Spleen (tissue), 11 donors: Measurements from ENCODE around the gene CD19. TPM values are rescaled to one million over a fixed set of nuclear protein-coding genes. Genes with fewer than 3 reads are reported as not detected.

Source experiments
- DNase-seq: peaks from one replicate; pipeline ENCODE4 v3.0.0-alpha.2; 2020
- H3K27ac ChIP-seq, 8 donors: fragments of 200-600 bp; sonication (generic) in 7 of 8; 1 replicate in 4 of 8; 2 replicates in 4 of 8; pipeline versions ENCODE4 v1.5.0 to v1.8.0; 2016 to 2021; ENCODE audit warnings: inconsistent platforms in 4 of 8, mild to moderate bottlenecking in 4 of 8, moderate library complexity in 1 of 8
- H3K27me3 ChIP-seq, 7 donors: fragments of 200-600 bp; sonication (generic) in 6 of 7; replicated peaks in 1 of 7; 1 replicate in 4 of 7; 2 replicates in 3 of 7; pipeline versions ENCODE4 v1.5.0 to v1.8.0; 2016 to 2021; ENCODE audit warnings: inconsistent platforms in 3 of 7, mild to moderate bottlenecking in 1 of 7
- H3K36me3 ChIP-seq, 6 donors: fragments of 200-600 bp; sonication (generic) in 5 of 6; 1 replicate in 4 of 6; 2 replicates in 2 of 6; pipeline versions ENCODE4 v1.5.0 to v1.8.0; 2016 to 2021; ENCODE audit warnings: inconsistent platforms in 2 of 6
- H3K4me1 ChIP-seq, 6 donors: fragments of 200-600 bp; sonication (generic) in 5 of 6; 1 replicate in 3 of 6; 2 replicates in 3 of 6; pipeline versions ENCODE4 v1.5.0 to v1.8.0; 2016 to 2021; ENCODE audit warnings: inconsistent platforms in 3 of 6
- H3K4me3 ChIP-seq, 8 donors: fragments of 200-600 bp; sonication (generic) in 7 of 8; 1 replicate in 4 of 8; 2 replicates in 4 of 8; pipeline versions ENCODE4 v1.5.0 to v1.8.0; 2016 to 2021; ENCODE audit warnings: inconsistent platforms in 4 of 8, mild to moderate bottlenecking in 4 of 8, moderate library complexity in 2 of 8
- H3K9me3 ChIP-seq, 8 donors: fragments of 200-600 bp; sonication (generic) in 7 of 8; 1 replicate in 4 of 8; 2 replicates in 4 of 8; pipeline versions ENCODE4 v1.5.0 to v1.8.0; 2016 to 2021; ENCODE audit warnings: inconsistent platforms in 4 of 8
- POLR2A ChIP-seq, 3 donors: fragments of 450-650 bp; IDR thresholded peaks; one replicate each; pipeline ENCODE4 v1.5.1; 2017; ENCODE audit warnings: antibody characterized with exemption in 3 of 3, mild to moderate bottlenecking in 1 of 3
- POLR2AphosphoS5 ChIP-seq, 3 donors: sonication (generic); formaldehyde crosslinking; IDR thresholded peaks; one replicate each; pipeline ENCODE4 v1.5.1; 2017; ENCODE audit warnings: antibody characterized with exemption in 3 of 3
- WGBS, 5 donors: extraction: QIAGEN DNeasy Blood & Tissue Kit in 3 of 5; methylation state at CpG; one replicate each; pipeline versions ENCODE4 v1.1.5 to v1.1.7; 2013 to 2018; 5-methylcytosine and 5-hydroxymethylcytosine counted together
- intact Hi-C: fragments of 100-400 bp; cut with DNase I; formaldehyde crosslinking; loops from one replicate; pipeline ENCODE4 v1.15.0; 2023; ENCODE audit warnings: low total_unique reads
- polyA plus RNA-seq, 3 donors: library from polyadenylated mRNA; stranded (reverse); fragments of 200-250 nt; gene quantifications; one replicate each; pipeline ENCODE4 v1.2.1, GENCODE V29; 2013
- total RNA-seq, 7 donors: library from RNA; depleted of rRNA in 3 of 7; stranded (reverse); fragments of >200 nt in 3 of 7; fragmentation: NEBNext Ultra II Directional in 4 of 7; extraction: Animal tissue kit (Norgen Biotek cat#: 25700) in 4 of 7; gene quantifications; one replicate each; pipeline versions ENCODE4 v1.1.0 to v1.2.1, GENCODE V29; 2016 to 2021
- TF ChIP-seq, protein P1 (sequence below), 11 experiments: fragments of 200-600 bp in 7 of 11; fragments of 450-650 bp in 4 of 11; sonication (generic) in 4 of 11; IDR thresholded peaks in 8 of 11; conservative IDR thresholded peaks in 3 of 11; 1 replicate in 7 of 11; 2 replicates in 4 of 11; pipeline versions ENCODE4 v1.4.0 to v1.8.0; 2016 to 2021; ENCODE audit warnings: antibody characterized with exemption in 11 of 11, inconsistent platforms in 4 of 11, mild to moderate bottlenecking in 1 of 11
- donor health status: healthy with polysubstance abuse.
- donor health status: DM: no; HTN: no; CAD: no; lungs with moderate emphysema.
- donor health status: DM: no; HTN: no; CAD: no.
- donor health status: Bipolar disorder and iron deficiency.
- donor health status: healthy.
- donor health status: DM: no; HTN: no; CAD: no.
- donor health status: DM: yes; HTN: yes; CAD: no.

The CD19 gene
- total and polyA plus RNA-seq, 10 donors = 77.0 to 312 (median 109) TPM

DNA sequence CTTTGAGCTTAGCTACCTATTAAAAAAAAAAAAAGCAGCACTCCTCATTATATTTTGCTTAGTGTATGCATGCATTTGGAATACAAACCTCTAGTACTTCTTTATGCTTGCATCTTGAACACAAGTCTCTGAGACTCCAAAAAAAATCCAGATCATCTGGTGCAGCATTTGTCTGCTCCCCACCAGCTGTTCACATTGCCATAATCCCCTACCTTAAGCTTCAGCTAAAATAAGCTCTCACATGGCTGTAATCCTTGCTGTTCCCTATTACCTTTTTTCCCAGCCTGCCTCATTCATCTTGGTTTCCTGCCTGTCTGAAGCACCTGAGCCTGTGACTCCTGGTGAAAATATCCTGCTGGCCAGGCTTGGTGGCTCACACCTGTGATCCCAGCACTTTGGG lies 11.5 kb downstream of the CD19 start:
- Histone ChIP-seq H3K27me3 (no peaks in the 10 kb centered on the region), H3K36me3 (peaks cover 0 to 11% (median 0%) of the 10 kb centered on the region in 6 donors), H3K27ac (peak overlapping the region in 1 of 8 donors; percentile 16), H3K4me3 (no peak overlapping the region), H3K9me3 (no peaks in the 10 kb centered on the region), H3K4me1 (peaks cover 10 to 21% (median 17%) of the 10 kb centered on the region in 6 donors)
- intact Hi-C loops = no loop called here
- TF ChIP-seq POLR2AphosphoS5 (IDR thresholded peaks at IDR 0.05) (no peak), POLR2A (IDR thresholded peaks at IDR 0.05) (no peak)
- TF ChIP-seq, protein P1, sequence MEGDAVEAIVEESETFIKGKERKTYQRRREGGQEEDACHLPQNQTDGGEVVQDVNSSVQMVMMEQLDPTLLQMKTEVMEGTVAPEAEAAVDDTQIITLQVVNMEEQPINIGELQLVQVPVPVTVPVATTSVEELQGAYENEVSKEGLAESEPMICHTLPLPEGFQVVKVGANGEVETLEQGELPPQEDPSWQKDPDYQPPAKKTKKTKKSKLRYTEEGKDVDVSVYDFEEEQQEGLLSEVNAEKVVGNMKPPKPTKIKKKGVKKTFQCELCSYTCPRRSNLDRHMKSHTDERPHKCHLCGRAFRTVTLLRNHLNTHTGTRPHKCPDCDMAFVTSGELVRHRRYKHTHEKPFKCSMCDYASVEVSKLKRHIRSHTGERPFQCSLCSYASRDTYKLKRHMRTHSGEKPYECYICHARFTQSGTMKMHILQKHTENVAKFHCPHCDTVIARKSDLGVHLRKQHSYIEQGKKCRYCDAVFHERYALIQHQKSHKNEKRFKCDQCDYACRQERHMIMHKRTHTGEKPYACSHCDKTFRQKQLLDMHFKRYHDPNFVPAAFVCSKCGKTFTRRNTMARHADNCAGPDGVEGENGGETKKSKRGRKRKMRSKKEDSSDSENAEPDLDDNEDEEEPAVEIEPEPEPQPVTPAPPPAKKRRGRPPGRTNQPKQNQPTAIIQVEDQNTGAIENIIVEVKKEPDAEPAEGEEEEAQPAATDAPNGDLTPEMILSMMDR (IDR thresholded peaks at IDR 0.05 in 8 of 11, conservative IDR thresholded peaks at IDR 0.05 in 3 of 11) = no peak
- DNase-seq = no peak

DNA sequence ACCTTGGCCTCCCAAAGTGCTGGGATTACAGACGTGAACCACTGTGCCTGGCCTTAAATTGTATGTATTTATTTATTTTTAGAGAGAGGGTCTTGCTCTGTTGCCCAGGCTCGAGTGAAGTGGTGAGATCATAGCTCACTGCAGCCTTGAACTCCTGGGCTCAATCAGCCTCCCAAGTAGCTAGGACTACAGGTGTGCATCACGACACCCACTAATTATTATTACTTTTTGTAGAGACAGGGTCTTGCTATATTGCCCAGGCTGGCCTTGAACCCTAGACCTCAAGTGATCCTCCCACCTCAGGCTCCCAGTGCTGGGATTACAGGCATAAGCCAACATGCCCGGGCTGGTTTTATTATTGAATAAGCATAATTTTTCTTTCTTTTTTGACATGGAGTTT lies 14.9 kb downstream of the CD19 start:
- no peaks in the 10 kb centered on the region for H3K27me3 ChIP-seq
- intact Hi-C loops = no loop called here
- 76 to 85% (median 78%) methylated on average over 4 of the region's 4 CpGs for whole genome bisulfite sequencing, 5 donors
- TF ChIP-seq POLR2A (IDR thresholded peaks at IDR 0.05) = no peak
- TF ChIP-seq POLR2AphosphoS5 (IDR thresholded peaks at IDR 0.05) = no peak
- TF ChIP-seq, protein P1 (IDR thresholded peaks at IDR 0.05 in 8 of 11, conservative IDR thresholded peaks at IDR 0.05 in 3 of 11) = no peak
- H3K9me3 ChIP-seq = no peaks in the 10 kb centered on the region
- H3K36me3 ChIP-seq = no peaks in the 10 kb centered on the region
- DNase-seq = no peak
- peaks cover 10 to 37% (median 30%) of the 10 kb centered on the region in 6 donors for H3K4me1 ChIP-seq
- H3K4me3 ChIP-seq = no peak overlapping the region
- H3K27ac ChIP-seq = no peak overlapping the region

GRCh38 chr16:28950648-28951409 lies 19.1 kb downstream of the CD19 start, which contains the start of gene NFATC2IP:
TSS of gene NFATC2IP (plus strand) at chr16:28950937. CDS start at chr16:28951012, 75 bp downstream.
- DNase-seq = peak; percentile 99
- Histone ChIP-seq H3K27ac (peak within 1 kb of the TSS; percentile 74 to 95 (median 90)), H3K27me3 (no peaks in the 10 kb centered on the region), H3K4me1 (peaks cover 10 to 55% (median 36%) of the 10 kb centered on the region in 6 donors), H3K9me3 (no peaks in the 10 kb centered on the region), H3K4me3 (peak within 1 kb of the TSS; percentile 68 to 100 (median 94)), H3K36me3 (peaks cover 0 to 39% (median 23%) of the 10 kb centered on the region in 6 donors)
- WGBS, 5 donors = 1 to 2% (median 1%) methylated on average over 43 to 79 of the region's 79 CpGs
- intact Hi-C loops = loop anchor here (5.0 kb wide), 1 partner anchor 129 kb away; the partner anchor contains the start of gene ATXN2L
- TF ChIP-seq POLR2A (IDR thresholded peaks at IDR 0.05) = peak in 1 of 3 donors; percentile 63
- peak; percentile 69 to 84 (median 80) for TF ChIP-seq POLR2AphosphoS5 (IDR thresholded peaks at IDR 0.05)
- TF ChIP-seq, protein P1 (IDR thresholded peaks at IDR 0.05 in 8 of 11, conservative IDR thresholded peaks at IDR 0.05 in 3 of 11) = peak in 2 of 11 experiments; percentile 29 to 31

DNA sequence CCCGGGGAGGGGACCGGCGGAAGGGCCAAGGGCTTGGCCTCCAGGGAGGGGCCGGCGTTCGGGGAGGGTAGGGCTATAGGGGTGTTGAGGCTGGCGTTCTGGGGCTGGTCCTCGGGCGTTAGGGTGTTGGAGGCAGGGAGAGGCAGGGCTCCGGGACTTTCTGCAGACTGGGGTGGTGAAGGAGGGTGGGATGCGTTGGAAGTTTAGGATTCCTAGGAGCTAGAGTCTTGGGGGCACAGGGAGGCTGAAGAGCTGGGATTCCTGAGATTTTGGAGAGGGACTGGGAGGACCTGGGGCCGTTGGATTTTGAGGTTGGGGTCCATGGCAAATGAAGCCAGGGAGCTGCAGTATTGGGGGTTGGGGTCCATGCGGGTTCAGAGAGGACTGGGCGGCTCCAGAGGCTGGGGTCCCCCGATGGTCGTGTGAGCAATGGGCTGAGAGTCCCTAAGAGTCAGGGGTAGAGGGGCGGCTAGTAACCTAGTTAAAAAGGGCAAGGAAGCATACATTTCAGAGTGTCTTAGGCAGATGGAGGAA lies 19.7 kb downstream of the CD19 start:
- Histone ChIP-seq H3K4me3 (peak overlapping the region; percentile 68 to 100 (median 94)), H3K4me1 (peaks cover 7 to 50% (median 32%) of the 10 kb centered on the region in 6 donors), H3K27ac (peak overlapping the region; percentile 74 to 95 (median 90)), H3K27me3 (no peaks in the 10 kb centered on the region), H3K36me3 (peaks cover under 1 to 46% (median 29%) of the 10 kb centered on the region in 6 donors), H3K9me3 (no peaks in the 10 kb centered on the region)
- peak; percentile 81 for DNase-seq
- intact Hi-C loops = loop anchor here (5.0 kb wide), 1 partner anchor 129 kb away; the partner anchor contains the start of gene ATXN2L
- TF ChIP-seq POLR2A (IDR thresholded peaks at IDR 0.05) = no peak
- TF ChIP-seq POLR2AphosphoS5 (IDR thresholded peaks at IDR 0.05) = no peak
- TF ChIP-seq, protein P1 (IDR thresholded peaks at IDR 0.05 in 8 of 11, conservative IDR thresholded peaks at IDR 0.05 in 3 of 11) = no peak
- 3 to 5% (median 4%) methylated on average over 11 to 17 of the region's 17 CpGs for WGBS, 5 donors
